Neural progenitor cell (in vitro differentiated cells): Measurements from ENCODE around the gene PRKCA. TPM values are rescaled to one million over a fixed set of nuclear protein-coding genes. Genes with fewer than 3 reads are reported as not detected.
A peak's percentile ranks its signal among the peaks of the same experiment; 100 is the strongest.
"Not testable (repeated sequence)": the region's sequence is repeated elsewhere in the genome, so short reads cannot be mapped to it uniquely, and the experiment has no call there.

Experiments used
- DNase-seq: peaks from one replicate; pipeline ENCODE4 v3.0.0-alpha.2; 2016; ENCODE audit warnings: low spot score
- H2AFZ ChIP-seq: fragments of 200-600 bp; sonication (generic); replicated peaks from 2 replicates; pipeline ENCODE4 v1.6.1; 2016; ENCODE audit warnings: antibody characterized with exemption
- H3F3A ChIP-seq: fragments of 200-600 bp; sonication (generic); 2 replicates; pipeline ENCODE4 v1.6.1; 2016; ENCODE audit warnings: antibody characterized with exemption, low read depth
- H3K27ac ChIP-seq: fragments of 200-600 bp; sonication (generic); 2 replicates; pipeline ENCODE4 v1.5.1; 2016; ENCODE audit warnings: mild to moderate bottlenecking
- H3K27me3 ChIP-seq: fragments of 200-600 bp; sonication (generic); 2 replicates; pipeline ENCODE4 v1.6.1; 2016; ENCODE audit warnings: mild to moderate bottlenecking, moderate library complexity
- H3K36me3 ChIP-seq: fragments of 200-600 bp; sonication (generic); 2 replicates; pipeline ENCODE4 v1.5.1; 2016
- H3K4me1 ChIP-seq: fragments of 200-600 bp; sonication (generic); 2 replicates; pipeline ENCODE4 v1.6.1; 2016; ENCODE audit warnings: mixed run types
- H3K4me2 ChIP-seq: fragments of 200-600 bp; sonication (generic); 2 replicates; pipeline ENCODE4 v1.6.1; 2016
- H3K4me3 ChIP-seq: fragments of 200-600 bp; sonication (generic); 2 replicates; pipeline ENCODE4 v1.5.1; 2016
- H3K79me2 ChIP-seq: fragments of 200-600 bp; sonication (generic); 2 replicates; pipeline ENCODE4 v1.6.1; 2016; ENCODE audit warnings: low read depth
- H3K9ac ChIP-seq: fragments of 200-600 bp; sonication (generic); 2 replicates; pipeline ENCODE4 v1.6.1; 2016
- H3K9me3 ChIP-seq: fragments of 200-600 bp; sonication (generic); 2 replicates; pipeline ENCODE4 v1.5.1; 2016; ENCODE audit warnings: low read depth
- H4K20me1 ChIP-seq: fragments of 200-600 bp; sonication (generic); 2 replicates; pipeline ENCODE4 v1.6.1; 2016; ENCODE audit warnings: low read depth
- H3K27ac Mint-ChIP-seq: 3 replicates; pipeline ENCODE4 v1.8.0; 2021; ENCODE audit warnings: mixed read lengths
- H3K27me3 Mint-ChIP-seq: 2 replicates; pipeline ENCODE4 v1.8.0; 2022; ENCODE audit warnings: low read depth, mild to moderate bottlenecking, inconsistent platforms, moderate library complexity, mixed read lengths; ENCODE audit not compliant: insufficient read depth
- H3K36me3 Mint-ChIP-seq: 3 replicates; pipeline ENCODE4 v1.8.0; 2021; ENCODE audit warnings: mixed read lengths
- H3K4me1 Mint-ChIP-seq: 3 replicates; pipeline ENCODE4 v1.8.0; 2021; ENCODE audit warnings: mixed read lengths
- H3K4me3 Mint-ChIP-seq: 3 replicates; pipeline ENCODE4 v1.8.0; 2021; ENCODE audit warnings: mild to moderate bottlenecking, moderate library complexity, mixed read lengths
- H3K9me3 Mint-ChIP-seq: 3 replicates; pipeline ENCODE4 v1.8.0; 2020; ENCODE audit warnings: mixed read lengths
- CTCF ChIP-seq: fragments of 200-600 bp; sonication (generic); IDR thresholded peaks from 2 replicates; pipeline ENCODE4 v1.5.1; 2017; ENCODE audit warnings: antibody characterized with exemption, mild to moderate bottlenecking
- EZH2 ChIP-seq: fragments of 200-600 bp; sonication (generic); IDR thresholded peaks from 2 replicates; pipeline ENCODE4 v1.6.1; 2017; ENCODE audit warnings: antibody characterized with exemption, mild to moderate bottlenecking, moderate library complexity
- EZH2phosphoT487 ChIP-seq: fragments of 200-600 bp; sonication (generic); IDR thresholded peaks from 2 replicates; pipeline ENCODE4 v1.6.1; 2017; ENCODE audit warnings: antibody characterized with exemption
- total RNA-seq: library from RNA; depleted of rRNA; stranded (reverse); fragments of >200 nt; gene quantifications from 2 replicates; pipeline ENCODE4 v1.2.3, GENCODE V29; 2015; ENCODE audit warnings: low replicate concordance

The PRKCA gene
- total RNA-seq, 1 donor from 2014 or later, result 2.1 TPM

- Histone ChIP-seq H2AFZ (no peak overlapping the region), H3K4me1 (peaks cover 18% of the 10 kb centered on the region), H4K20me1 (peaks cover 10% of the 10 kb centered on the region), H3K4me3 (no peak overlapping the region), H3K27ac (no peak overlapping the region), H3F3A (peaks cover 13% of the 10 kb centered on the region), H3K79me2 (no peaks in the 10 kb centered on the region), H3K36me3 (no peaks in the 10 kb centered on the region), H3K9ac (no peak overlapping the region), H3K9me3 (no peaks in the 10 kb centered on the region), H3K4me2 (no peak overlapping the region), H3K27me3 (peaks cover 52% of the 10 kb centered on the region)
- DNase-seq, result no peak
- Mint-ChIP-seq H3K36me3 (peaks cover 2% of the 10 kb centered on the region), H3K4me1 (peaks cover 25% of the 10 kb centered on the region), H3K27me3 (peaks cover 6% of the 10 kb centered on the region), H3K27ac (no peak overlapping the region), H3K9me3 (peaks cover 2% of the 10 kb centered on the region), H3K4me3 (no peak overlapping the region)
- TF ChIP-seq CTCF (no peak), EZH2 (no peak), EZH2phosphoT487 (no peak)
Measured at GRCh38 chr17:66357037-66357436, 54.6 kb downstream of the PRKCA start.

GRCh38 chr17:66359351-66359750, 56.9 kb downstream of the PRKCA start:
- peaks cover 16% of the 10 kb centered on the region for H3K4me1 ChIP-seq
- H3K79me2 ChIP-seq, result no peaks in the 10 kb centered on the region
- H3K9me3 Mint-ChIP-seq, result no peaks in the 10 kb centered on the region
- H4K20me1 ChIP-seq, result peaks cover 15% of the 10 kb centered on the region
- H3K27me3 ChIP-seq, result peaks cover 66% of the 10 kb centered on the region
- no peak overlapping the region for H3K9ac ChIP-seq
- peaks cover 17% of the 10 kb centered on the region for H3K27me3 Mint-ChIP-seq
- no peak overlapping the region for H3K4me3 ChIP-seq
- peaks cover 9% of the 10 kb centered on the region for H3F3A ChIP-seq
- no peak overlapping the region for H3K4me2 ChIP-seq
- H3K36me3 ChIP-seq, result no peaks in the 10 kb centered on the region
- no peak for DNase-seq
- TF ChIP-seq EZH2, result no peak
- H3K4me1 Mint-ChIP-seq, result peaks cover 21% of the 10 kb centered on the region
- H3K4me3 Mint-ChIP-seq, result no peak overlapping the region
- no peaks in the 10 kb centered on the region for H3K36me3 Mint-ChIP-seq
- no peak overlapping the region for H2AFZ ChIP-seq
- no peaks in the 10 kb centered on the region for H3K9me3 ChIP-seq
- no peak overlapping the region for H3K27ac Mint-ChIP-seq
- no peak overlapping the region for H3K27ac ChIP-seq

GRCh38 chr17:66360961-66361565, 58.6 kb downstream of the PRKCA start:
- not testable (repeated sequence) for H3K27ac ChIP-seq, DNase-seq, H3K4me3 ChIP-seq, H3K4me2 ChIP-seq, H3K27ac Mint-ChIP-seq, H3K36me3 Mint-ChIP-seq, H3K36me3 ChIP-seq, H3K9me3 ChIP-seq, H3K79me2 ChIP-seq, H3K4me3 Mint-ChIP-seq, H3K9me3 Mint-ChIP-seq, H3K9ac ChIP-seq, H2AFZ ChIP-seq
- H4K20me1 ChIP-seq, result peaks cover 30% of the 10 kb centered on the region
- peaks cover 13% of the 10 kb centered on the region for H3F3A ChIP-seq
- H3K4me1 ChIP-seq, result peaks cover 23% of the 10 kb centered on the region
- peaks cover 72% of the 10 kb centered on the region for H3K27me3 ChIP-seq
- peaks cover 27% of the 10 kb centered on the region for H3K4me1 Mint-ChIP-seq
- H3K27me3 Mint-ChIP-seq, result peaks cover 20% of the 10 kb centered on the region

- Histone ChIP-seq H3K79me2 (no peaks in the 10 kb centered on the region), H3K4me1 (peaks cover 33% of the 10 kb centered on the region), H4K20me1 (peaks cover 33% of the 10 kb centered on the region), H3K27me3 (peaks cover 86% of the 10 kb centered on the region), H3K27ac (no peak overlapping the region), H3K4me2 (peak overlapping the region; percentile 58), H3F3A (peaks cover 13% of the 10 kb centered on the region), H3K4me3 (no peak overlapping the region), H2AFZ (no peak overlapping the region), H3K9me3 (no peaks in the 10 kb centered on the region), H3K36me3 (no peaks in the 10 kb centered on the region), H3K9ac (no peak overlapping the region)
- H3K9me3 Mint-ChIP-seq, result no peaks in the 10 kb centered on the region
- no peak overlapping the region for H3K27ac Mint-ChIP-seq
- peaks cover 24% of the 10 kb centered on the region for H3K27me3 Mint-ChIP-seq
- TF ChIP-seq CTCF (no peak), EZH2phosphoT487 (no peak), EZH2 (no peak)
- peaks cover 35% of the 10 kb centered on the region for H3K4me1 Mint-ChIP-seq
- H3K36me3 Mint-ChIP-seq, result peaks cover 2% of the 10 kb centered on the region
- H3K4me3 Mint-ChIP-seq, result no peak overlapping the region
- no peak for DNase-seq
Measured at GRCh38 chr17:66364508-66364907, 62.1 kb downstream of the PRKCA start.
